H1 (cell line): ENCODE measurements around the gene ADAMTS8. TPM values are rescaled to one million over a fixed set of nuclear protein-coding genes. Genes with fewer than 3 reads are reported as not detected.

Source experiments
- CTCF ChIA-PET: fragments of 300-600 bp; sonication (Branson Sonifier 250); formaldehyde crosslinking; loops from one replicate; lab custom pipeline; 2021; ENCODE audit not compliant: partially characterized antibody; lab: Charles Lee
- POLR2A ChIA-PET: fragments of 300-600 bp; sonication (Branson Sonifier 250); formaldehyde crosslinking; loops from one replicate; lab custom pipeline; 2021; ENCODE audit warnings: inconsistent platforms; ENCODE audit not compliant: partially characterized antibody; lab: Charles Lee
- DNase-seq, 2 experiments: peaks; one replicate each; pipeline versions ENCODE4 v3.0.0 to v3.0.0-alpha.2; 2010 to 2022; ENCODE audit warnings: low spot score in 2 of 2, low read depth in 1 of 2, mixed read lengths in 1 of 2
- FAIRE-seq: peaks from 2 replicates; lab custom pipeline; 2011; peaks lifted over from hg19 to GRCh38; lab: Jason Lieb, UNC
- H2AFZ ChIP-seq: 2 replicates; pipeline ENCODE4 v1.8.1; 2012; ENCODE audit warnings: low read length, inconsistent platforms
- H2AK5ac ChIP-seq: 2 replicates; pipeline ENCODE4 v1.6.1; 2013; ENCODE audit warnings: low read depth, low read length
- H2BK120ac ChIP-seq: replicated peaks from 2 replicates; pipeline ENCODE3; 2013; ENCODE audit warnings: low read depth, low read length, inconsistent platforms
- H2BK12ac ChIP-seq: 2 replicates; pipeline ENCODE4 v1.6.1; 2013; ENCODE audit warnings: low read depth, low read length
- H2BK15ac ChIP-seq: 2 replicates; pipeline ENCODE4 v1.6.1; 2013; ENCODE audit warnings: low read length
- H2BK20ac ChIP-seq: 2 replicates; pipeline ENCODE4 v1.6.1; 2013; ENCODE audit warnings: low read length
- H2BK5ac ChIP-seq: 2 replicates; pipeline ENCODE4 v1.6.1; 2013; ENCODE audit warnings: low read depth, low read length
- H3K14ac ChIP-seq: 2 replicates; pipeline ENCODE4 v1.6.1; 2013; ENCODE audit warnings: inconsistent platforms; ENCODE audit not compliant: insufficient read length
- H3K18ac ChIP-seq: 2 replicates; pipeline ENCODE4 v1.6.1; 2013; ENCODE audit warnings: low read length; ENCODE audit errors: extremely low read depth
- H3K23ac ChIP-seq: 2 replicates; pipeline ENCODE4 v1.6.1; 2013; ENCODE audit warnings: inconsistent platforms; ENCODE audit not compliant: insufficient read length
- H3K23me2 ChIP-seq: 2 replicates; pipeline ENCODE4 v1.6.1; 2013; ENCODE audit warnings: low read depth, low read length
- H3K27ac ChIP-seq: 2 replicates; pipeline ENCODE4 v1.6.1; 2011; ENCODE audit warnings: low read depth, low read length, inconsistent platforms
- H3K27me3 ChIP-seq, 4 experiments: replicated peaks in 1 of 4; 1 replicate in 1 of 4; 2 replicates in 3 of 4; pipeline versions ENCODE4 v1.6.1 to v1.8.1; 2011 to 2013; ENCODE audit warnings: low read length in 3 of 4, mild to moderate bottlenecking in 3 of 4, inconsistent platforms in 2 of 4, mixed read lengths in 2 of 4, moderate library complexity in 1 of 4; ENCODE audit not compliant: control insufficient read depth in 3 of 4, insufficient read depth in 3 of 4; ENCODE audit errors: extremely low read depth in 1 of 4
- H3K36me3 ChIP-seq, 4 experiments: 2 replicates each; pipeline versions ENCODE4 v1.6.1 to v1.8.1; 2011 to 2013; ENCODE audit warnings: mild to moderate bottlenecking in 4 of 4, low read length in 3 of 4, moderate library complexity in 2 of 4, control low read depth in 1 of 4, inconsistent platforms in 1 of 4; ENCODE audit not compliant: insufficient read depth in 4 of 4, control insufficient read depth in 2 of 4
- H3K4ac ChIP-seq: replicated peaks from 2 replicates; pipeline ENCODE3; 2013; ENCODE audit warnings: low read length, low read depth, mixed read lengths, inconsistent platforms; ENCODE audit not compliant: insufficient read length
- H3K4me1 ChIP-seq, 4 experiments: replicated peaks in 1 of 4; 1 replicate in 1 of 4; 2 replicates in 3 of 4; pipeline versions ENCODE4 v1.6.1 to v1.8.1; 2011 to 2013; ENCODE audit warnings: low read length in 3 of 4, inconsistent platforms in 2 of 4, mixed read lengths in 1 of 4; ENCODE audit not compliant: insufficient read depth in 4 of 4, control insufficient read depth in 3 of 4
- H3K4me2 ChIP-seq, 2 experiments: 2 replicates each; pipeline versions ENCODE4 v1.6.1 to v1.8.1; 2011 to 2013; ENCODE audit warnings: low read depth in 2 of 2, low read length in 2 of 2, control low read depth in 1 of 2, inconsistent platforms in 1 of 2, mild to moderate bottlenecking in 1 of 2; ENCODE audit not compliant: insufficient read depth in 1 of 2
- H3K4me3 ChIP-seq, 4 experiments: fragments of 200-600, 300-600 bp in 1 of 4; sonication (generic), shearing (Covaris generic), sonication (Bioruptor Twin) in 1 of 4; 2 replicates each; pipeline versions ENCODE4 v1.5.1 to v1.8.1; 2011 to 2016; ENCODE audit warnings: low read length in 4 of 4, low read depth in 3 of 4, control low read depth in 2 of 4, inconsistent platforms in 2 of 4, mild to moderate bottlenecking in 2 of 4, mixed read lengths in 1 of 4, moderate library complexity in 1 of 4; ENCODE audit not compliant: insufficient read depth in 2 of 4; ENCODE audit errors: extremely low read depth in 1 of 4
- H3K56ac ChIP-seq: replicated peaks from 2 replicates; pipeline ENCODE3; 2013; ENCODE audit warnings: low read depth, mild to moderate bottlenecking, mixed read lengths, low read length, inconsistent platforms; ENCODE audit not compliant: insufficient read length
- H3K79me1 ChIP-seq: 2 replicates; pipeline ENCODE4 v1.6.1; 2013; ENCODE audit warnings: low read depth, low read length, control low read depth
- H3K79me2 ChIP-seq, 2 experiments: 2 replicates each; pipeline versions ENCODE4 v1.6.1 to v1.8.1; 2012 to 2013; ENCODE audit warnings: low read length in 2 of 2, mild to moderate bottlenecking in 2 of 2, inconsistent platforms in 1 of 2; ENCODE audit not compliant: insufficient read depth in 2 of 2, control insufficient read depth in 1 of 2
- H3K9ac ChIP-seq, 4 experiments: replicated peaks in 1 of 4; 1 replicate in 1 of 4; 2 replicates in 3 of 4; pipeline versions ENCODE4 v1.6.1 to v1.8.1; 2011 to 2013; ENCODE audit warnings: low read depth in 3 of 4, low read length in 3 of 4, control low read depth in 2 of 4, mild to moderate bottlenecking in 2 of 4, moderate library complexity in 2 of 4, inconsistent platforms in 1 of 4; ENCODE audit errors: extremely low read depth in 1 of 4
- H3K9me3 ChIP-seq, 2 experiments: 2 replicates each; pipeline versions ENCODE4 v1.6.1 to v1.8.1; 2012 to 2013; ENCODE audit warnings: mild to moderate bottlenecking in 2 of 2, moderate library complexity in 2 of 2, control low read depth in 1 of 2, inconsistent platforms in 1 of 2, low read depth in 1 of 2, low read length in 1 of 2, mixed read lengths in 1 of 2; ENCODE audit not compliant: insufficient read depth in 2 of 2
- H4K20me1 ChIP-seq, 2 experiments: replicated peaks in 1 of 2; 2 replicates each; pipeline versions ENCODE3 to v1.8.1; 2011 to 2013; ENCODE audit warnings: inconsistent platforms in 2 of 2, low read length in 2 of 2, mild to moderate bottlenecking in 1 of 2; ENCODE audit not compliant: insufficient read depth in 2 of 2, control insufficient read depth in 1 of 2
- H4K5ac ChIP-seq: 2 replicates; pipeline ENCODE4 v1.6.1; 2013; ENCODE audit warnings: low read length, low read depth, mixed read lengths, inconsistent platforms; ENCODE audit not compliant: insufficient read length
- H4K8ac ChIP-seq: 2 replicates; pipeline ENCODE4 v1.8.0; 2013; ENCODE audit warnings: mild to moderate bottlenecking, moderate library complexity, low read length, inconsistent platforms; ENCODE audit not compliant: insufficient read depth; ENCODE audit errors: extremely low read depth
- H4K91ac ChIP-seq: replicated peaks from 2 replicates; pipeline ENCODE3; 2013; ENCODE audit warnings: low read length, mixed read lengths, inconsistent platforms; ENCODE audit not compliant: insufficient read length
- ASH2L ChIP-seq: fragments of 200-600, 300-600 bp; sonication (generic); IDR thresholded peaks from one replicate; pipeline ENCODE4 v1.7.1; 2017; ENCODE audit warnings: low read length
- CBX5 ChIP-seq: fragments of 300-800, 300-1000 bp; sonication (generic); IDR thresholded peaks from 2 replicates; pipeline ENCODE4 v1.7.1; 2016; ENCODE audit warnings: antibody characterized with exemption, low read length, low read depth
- CHD2 ChIP-seq: IDR thresholded peaks from 2 replicates; pipeline ENCODE4 v1.6.1; 2012; ENCODE audit warnings: low read length, improper control_type of control experiment
- HDAC2 ChIP-seq, 2 experiments: fragments of 300-600 bp in 1 of 2; sonication (generic) in 1 of 2; IDR thresholded peaks; 2 replicates each; pipeline ENCODE4 v1.6.1; 2011 to 2012; ENCODE audit warnings: low read depth in 2 of 2, low read length in 2 of 2, mild to moderate bottlenecking in 2 of 2, moderate library complexity in 2 of 2, borderline replicate concordance in 1 of 2, inconsistent platforms in 1 of 2
- KDM5A ChIP-seq: fragments of 200-600 bp; IDR thresholded peaks from 2 replicates; pipeline ENCODE4 v1.7.1; 2012; ENCODE audit warnings: mild to moderate bottlenecking, low read length, inconsistent platforms, mixed read lengths
- NANOG ChIP-seq: IDR thresholded peaks from 2 replicates; pipeline ENCODE4 v1.6.1; 2011; ENCODE audit warnings: low read length, low read depth, mild to moderate bottlenecking, inconsistent platforms; ENCODE audit not compliant: insufficient read depth, poor library complexity, severe bottlenecking
- PHF8 ChIP-seq: fragments of 200-600 bp; sonication (generic); conservative IDR thresholded peaks from 2 replicates; pipeline ENCODE4 v1.7.1; 2012; ENCODE audit warnings: low read depth, mild to moderate bottlenecking, inconsistent platforms, low read length, moderate library complexity
- POLR2AphosphoS5 ChIP-seq: IDR thresholded peaks from 2 replicates; pipeline ENCODE4 v1.6.1; 2011; ENCODE audit warnings: low read depth, low read length
- RBBP5 ChIP-seq: IDR thresholded peaks from 2 replicates; pipeline ENCODE4 v1.7.1; 2012; ENCODE audit warnings: low read depth, mild to moderate bottlenecking, inconsistent platforms, low read length, moderate library complexity, borderline replicate concordance
- WGBS, 2 experiments: shearing (Covaris generic) in 1 of 2; methylation state at CpG; one replicate each; pipeline versions ENCODE4 v1.1.6 to v1.1.7; 2013 to 2015; ENCODE audit warnings: low lambda C conversion rate in 2 of 2, mixed read lengths in 2 of 2, inconsistent platforms in 1 of 2, low coverage in 1 of 2, missing lambda C conversion rate in 1 of 2; ENCODE audit not compliant: insufficient replicate concordance in 2 of 2, insufficient coverage in 1 of 2, insufficient read length in 1 of 2; ENCODE audit errors: extremely low coverage in 1 of 2, missing lambda C conversion rate in 1 of 2; 5-methylcytosine and 5-hydroxymethylcytosine counted together
- polyA plus RNA-seq, 7 experiments: library from polyadenylated mRNA; depleted of rRNA in 3 of 7; stranded (reverse) in 5 of 7; unstranded in 2 of 7; fragments of >200 nt in 5 of 7; fragments of 200-250 nt in 2 of 7; gene quantifications; 1 replicate in 5 of 7; 2 replicates in 1 of 7; 4 replicates in 1 of 7; pipeline versions ENCODE4 v1.2.1 to v1.2.3, GENCODE V29; 2011 to 2013; ENCODE audit warnings: missing spikeins in 2 of 7, mixed read lengths in 2 of 7
- total RNA-seq: library from RNA; stranded (reverse); fragmentation: NEBNext Ultra II Directional; extraction: Animal tissue kit (Norgen Biotek cat#: 25700); gene quantifications from 2 replicates; pipeline ENCODE4 v1.2.1, GENCODE V29; 2021
- TF ChIP-seq, protein P1 (sequence below): IDR thresholded peaks from 2 replicates; pipeline ENCODE4 v1.6.1; 2011; ENCODE audit warnings: low read depth, mild to moderate bottlenecking, low read length; ENCODE audit not compliant: insufficient read depth

ADAMTS8 gene
- total and polyA plus RNA-seq, 2 of the 8 experiments (the other 6 are each of a cell fraction or from before 2014, with no cell fraction given), result 9.3 to 16.6 TPM

DNA sequence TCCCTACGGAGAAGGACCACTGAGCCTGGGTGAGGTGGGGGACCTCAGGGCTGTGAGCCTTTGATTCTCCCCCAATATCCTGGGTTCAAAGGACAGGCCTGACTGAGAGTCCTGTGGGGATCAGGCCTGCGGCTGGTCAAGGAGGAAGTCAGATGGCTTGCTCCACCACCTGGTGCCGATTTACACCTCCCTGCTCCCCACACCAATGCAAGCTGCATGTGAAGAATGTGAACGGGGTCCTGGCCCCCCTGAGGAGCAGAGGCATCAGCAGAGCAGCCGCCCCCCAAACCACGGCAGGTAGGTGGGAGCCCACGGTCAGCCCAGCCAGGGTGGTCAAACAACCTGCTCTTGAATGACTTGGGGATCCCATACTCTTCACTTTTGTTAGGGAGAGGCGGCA, 6.7 kb downstream of the ADAMTS8 start:
- Histone ChIP-seq H4K91ac (no peak overlapping the region), H3K18ac (no peak overlapping the region), H2BK15ac (no peak overlapping the region), H3K23me2 (no peaks in the 10 kb centered on the region), H3K4me3 (no peak overlapping the region), H3K4me1 (peaks cover 0 to 2% (median 0%) of the 10 kb centered on the region in 4 experiments; a peak in 3 of 7 replicates), H2AK5ac (no peak overlapping the region), H3K27me3 (peaks cover 0 to 6% (median 5%) of the 10 kb centered on the region in 4 experiments; a peak in 6 of 7 replicates), H3K79me2 (no peaks in the 10 kb centered on the region), H3K56ac (no peak overlapping the region), H3K36me3 (no peaks in the 10 kb centered on the region), H2BK12ac (no peak overlapping the region), H3K4me2 (no peak overlapping the region), H2BK120ac (no peak overlapping the region), H4K5ac (no peak overlapping the region), H3K9me3 (no peaks in the 10 kb centered on the region), H3K79me1 (no peaks in the 10 kb centered on the region; the same call in 1 of the 2 replicates), H2AFZ (no peak overlapping the region), H3K23ac (no peak overlapping the region), H3K9ac (no peak overlapping the region), H3K27ac (no peak overlapping the region), H2BK5ac (no peak overlapping the region), H2BK20ac (no peak overlapping the region), H3K14ac (no peak overlapping the region), H4K20me1 (no peaks in the 10 kb centered on the region), H3K4ac (no peak overlapping the region), H4K8ac (no peak overlapping the region)
- no peak for TF ChIP-seq ASH2L
- no peak for TF ChIP-seq POLR2AphosphoS5
- TF ChIP-seq HDAC2 (IDR thresholded peaks at IDR 0.05; ENCODE audit: borderline replicate concordance in 1 of 2, low read depth in 2 of 2, low read length in 2 of 2), result no peak
- TF ChIP-seq RBBP5, result no peak
- TF ChIP-seq CBX5, result no peak
- TF ChIP-seq KDM5A, result no peak
- TF ChIP-seq, protein P1, sequence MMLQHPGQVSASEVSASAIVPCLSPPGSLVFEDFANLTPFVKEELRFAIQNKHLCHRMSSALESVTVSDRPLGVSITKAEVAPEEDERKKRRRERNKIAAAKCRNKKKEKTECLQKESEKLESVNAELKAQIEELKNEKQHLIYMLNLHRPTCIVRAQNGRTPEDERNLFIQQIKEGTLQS, result no peak
- TF ChIP-seq NANOG, result no peak
- no peak for TF ChIP-seq CHD2
- no peak for TF ChIP-seq PHF8
- DNase-seq, result no peak
- FAIRE-seq, result no peak
- CTCF ChIA-PET, result interaction anchor here (0.9 to 1.9 kb wide), 3 partner anchors 9 to 53 kb away, joined by 3 to 11 read pairs (median 3); no protein-coding TSS in a partner anchor
- 93% methylated on average over 8 of the region's 8 CpGs; no CpG with 5 or more reads in 1 of the 2 experiments for WGBS, 2 experiments
- POLR2A ChIA-PET, result interaction anchor here (1.2 to 2.3 kb wide), 2 partner anchors 13 to 108 kb away, joined by 3 to 4 read pairs; no protein-coding TSS in a partner anchor
